RPMI8226 (cell line): ENCODE data around the gene PSMA3.
A peak's percentile ranks its signal among the peaks of the same experiment; 100 is the strongest.

Experiments used
- DNase-seq: peaks from one replicate; pipeline ENCODE4 v3.0.0-alpha.2; 2015

The PSMA3 gene

GRCh38 chr14:58299401-58300330 is 55.0 kb downstream of the PSMA3 start:
- peak; percentile 17 for DNase-seq

DNA sequence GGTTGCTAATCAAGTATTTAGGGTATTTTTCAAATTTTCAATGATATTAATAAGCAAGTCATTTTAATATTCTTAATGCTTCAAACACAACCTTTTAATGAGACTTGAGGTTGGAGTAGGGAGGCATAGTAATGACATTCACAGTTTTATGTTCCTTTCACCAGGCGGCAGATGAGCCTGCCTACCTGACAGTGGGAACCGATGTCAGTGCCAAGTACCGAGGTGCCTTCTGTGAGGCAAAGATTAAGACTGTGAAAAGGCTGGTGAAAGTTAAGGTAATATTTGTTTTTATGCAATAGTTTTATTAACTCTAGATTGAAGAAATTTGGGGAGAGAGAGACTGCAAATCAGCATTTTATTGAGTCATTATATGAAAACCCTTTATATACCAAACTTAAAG is 56.8 kb downstream of the PSMA3 start:
- DNase-seq, result no peak

- DNase-seq, result no peak
Measured at GRCh38 chr14:58305730-58306129, 61.1 kb downstream of the PSMA3 start.

- DNase-seq, result no peak
Measured at GRCh38 chr14:58307597-58308316, 63.1 kb downstream of the PSMA3 start.

DNA sequence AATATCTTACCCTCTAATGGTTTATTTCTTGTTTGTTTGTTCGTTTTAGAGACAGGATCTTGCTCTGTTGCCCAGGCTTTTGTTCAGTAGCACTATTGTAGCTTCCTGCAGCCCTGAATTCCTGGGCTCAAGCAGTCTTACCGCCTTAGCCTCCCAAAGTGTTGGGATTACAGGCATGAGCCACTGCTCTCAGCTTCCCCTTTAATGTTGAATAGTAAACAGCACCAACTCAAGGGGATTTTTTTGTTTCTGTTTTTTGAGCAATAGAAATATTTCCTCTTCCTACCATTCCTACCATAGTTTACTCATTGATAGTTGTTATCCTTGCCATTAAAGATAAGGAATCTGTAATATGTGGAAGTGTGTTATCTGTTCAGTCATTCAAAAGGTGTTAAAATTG is 64.4 kb downstream of the PSMA3 start:
- DNase-seq, result no peak

GRCh38 chr14:58313699-58314098 is 69.1 kb downstream of the PSMA3 start:
- DNase-seq, result no peak

- DNase-seq, result no peak
Measured at GRCh38 chr14:58315606-58316005, 71.0 kb downstream of the PSMA3 start.
